BJ (cell line): ENCODE data around the gene ITM2B. TPM values are rescaled to one million over a fixed set of nuclear protein-coding genes. Genes with fewer than 3 reads are reported as not detected.

Experiments
- CTCF ChIA-PET: fragments of 350-600 bp; formaldehyde crosslinking; extraction: SDS; loops from one replicate; lab custom pipeline; 2021; ENCODE audit warnings: antibody characterized with exemption, inconsistent platforms; lab: Yijun Ruan, JAX
- POLR2A ChIA-PET: fragments of 300-600 bp; sonication (Branson Sonifier 250); formaldehyde crosslinking; extraction: SDS; loops from one replicate; lab custom pipeline; 2021; ENCODE audit warnings: antibody characterized with exemption; lab: Charles Lee
- DNase-seq: peaks from one replicate; pipeline ENCODE4 v3.0.0-alpha.2; 2011; ENCODE audit warnings: low read depth
- H3K27me3 ChIP-seq: 2 replicates; pipeline ENCODE4 v1.6.0; 2011; ENCODE audit warnings: low read length; ENCODE audit not compliant: control insufficient read depth, insufficient read depth
- H3K36me3 ChIP-seq: 2 replicates; pipeline ENCODE4 v1.5.1; 2011; ENCODE audit warnings: low read length; ENCODE audit not compliant: control insufficient read depth, insufficient read depth
- H3K4me3 ChIP-seq: 2 replicates; pipeline ENCODE4 v1.5.1; 2011; ENCODE audit warnings: low read depth, mild to moderate bottlenecking, control low read depth, low read length
- polyA plus RNA-seq: library from polyadenylated mRNA; depleted of rRNA; stranded (reverse); fragments of >200 nt; gene quantifications from 2 replicates; pipeline ENCODE4 v1.2.3, GENCODE V29; 2011
- TF ChIP-seq, protein P1 (sequence below): IDR thresholded peaks from 2 replicates; pipeline ENCODE4 v1.5.1; 2011; ENCODE audit warnings: low read depth, mild to moderate bottlenecking, control low read depth, inconsistent platforms, low read length, moderate library complexity; ENCODE audit not compliant: insufficient read depth

Gene ITM2B
- polyA plus RNA-seq, 1 experiment = 173 TPM

DNA sequence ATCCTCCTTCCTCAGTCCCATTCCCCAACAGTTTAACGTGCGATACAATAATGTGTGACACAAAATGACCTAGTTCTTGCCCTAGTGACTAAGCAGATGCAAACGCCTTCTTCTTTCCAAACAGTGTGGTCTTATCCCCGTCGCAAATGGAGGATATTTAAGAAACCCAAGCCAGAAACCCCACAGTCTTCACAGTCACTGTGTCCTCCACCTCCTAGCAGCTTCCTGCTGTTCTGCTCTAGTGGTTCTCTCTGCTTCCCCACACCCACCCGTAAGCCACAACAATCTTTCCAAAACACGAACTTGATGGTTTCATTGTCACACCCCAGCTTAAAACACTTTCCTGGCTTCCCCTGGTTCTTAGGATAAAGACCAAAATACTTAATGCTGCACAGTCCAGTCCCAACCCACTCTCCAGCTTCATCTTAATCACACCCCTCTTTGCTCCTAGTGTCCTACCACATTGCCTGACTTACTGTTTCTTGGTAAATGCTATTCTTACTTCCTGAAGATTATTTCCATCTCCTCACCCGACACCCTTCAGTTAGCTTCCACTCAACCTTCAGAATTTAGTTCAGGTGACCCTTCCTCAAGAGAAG is 32.3 kb downstream of the ITM2B start:
- TF ChIP-seq, protein P1, sequence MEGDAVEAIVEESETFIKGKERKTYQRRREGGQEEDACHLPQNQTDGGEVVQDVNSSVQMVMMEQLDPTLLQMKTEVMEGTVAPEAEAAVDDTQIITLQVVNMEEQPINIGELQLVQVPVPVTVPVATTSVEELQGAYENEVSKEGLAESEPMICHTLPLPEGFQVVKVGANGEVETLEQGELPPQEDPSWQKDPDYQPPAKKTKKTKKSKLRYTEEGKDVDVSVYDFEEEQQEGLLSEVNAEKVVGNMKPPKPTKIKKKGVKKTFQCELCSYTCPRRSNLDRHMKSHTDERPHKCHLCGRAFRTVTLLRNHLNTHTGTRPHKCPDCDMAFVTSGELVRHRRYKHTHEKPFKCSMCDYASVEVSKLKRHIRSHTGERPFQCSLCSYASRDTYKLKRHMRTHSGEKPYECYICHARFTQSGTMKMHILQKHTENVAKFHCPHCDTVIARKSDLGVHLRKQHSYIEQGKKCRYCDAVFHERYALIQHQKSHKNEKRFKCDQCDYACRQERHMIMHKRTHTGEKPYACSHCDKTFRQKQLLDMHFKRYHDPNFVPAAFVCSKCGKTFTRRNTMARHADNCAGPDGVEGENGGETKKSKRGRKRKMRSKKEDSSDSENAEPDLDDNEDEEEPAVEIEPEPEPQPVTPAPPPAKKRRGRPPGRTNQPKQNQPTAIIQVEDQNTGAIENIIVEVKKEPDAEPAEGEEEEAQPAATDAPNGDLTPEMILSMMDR = no peak
- no peaks in the 10 kb centered on the region for H3K27me3 ChIP-seq
- H3K36me3 ChIP-seq = peaks cover 5% of the 10 kb centered on the region
- CTCF ChIA-PET = no interaction called here
- POLR2A ChIA-PET = no interaction called here
- DNase-seq = no peak
- no peak overlapping the region for H3K4me3 ChIP-seq

DNA sequence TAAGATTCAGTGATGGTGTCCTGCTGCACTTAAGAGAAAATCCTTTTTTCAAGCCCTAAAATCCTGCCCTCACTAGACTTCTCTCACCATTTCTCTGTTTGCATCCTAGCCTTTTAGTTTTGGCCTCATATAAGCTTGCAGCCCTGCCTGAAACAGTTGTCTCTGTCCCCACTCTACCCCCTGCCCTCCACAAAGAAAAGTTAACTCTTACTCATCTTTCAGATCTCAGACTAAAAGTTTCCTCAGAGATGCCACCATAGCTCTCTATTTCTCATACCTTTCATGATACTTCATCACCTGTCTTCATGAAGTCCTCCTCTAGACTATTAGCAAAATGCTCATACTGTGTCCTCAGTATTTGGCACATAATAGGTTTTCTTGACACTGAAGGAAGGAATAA is 33.1 kb downstream of the ITM2B start:
- peaks cover 5% of the 10 kb centered on the region for H3K36me3 ChIP-seq
- TF ChIP-seq, protein P1 = no peak
- DNase-seq = no peak
- no peak overlapping the region for H3K4me3 ChIP-seq
- CTCF ChIA-PET = no interaction called here
- no peaks in the 10 kb centered on the region for H3K27me3 ChIP-seq
- POLR2A ChIA-PET = no interaction called here

GRCh38 chr13:48266701-48267639 is 34.0 kb downstream of the ITM2B start:
- ChIA-PET POLR2A (no interaction called here), CTCF (interaction anchor here (0.6 kb wide), 1 partner anchor 796 kb away, joined by 3 read pairs; no protein-coding TSS in a partner anchor)
- TF ChIP-seq, protein P1 = no peak
- no peak for DNase-seq
- peaks cover 5% of the 10 kb centered on the region for H3K36me3 ChIP-seq
- H3K4me3 ChIP-seq = no peak overlapping the region
- H3K27me3 ChIP-seq = no peaks in the 10 kb centered on the region

DNA sequence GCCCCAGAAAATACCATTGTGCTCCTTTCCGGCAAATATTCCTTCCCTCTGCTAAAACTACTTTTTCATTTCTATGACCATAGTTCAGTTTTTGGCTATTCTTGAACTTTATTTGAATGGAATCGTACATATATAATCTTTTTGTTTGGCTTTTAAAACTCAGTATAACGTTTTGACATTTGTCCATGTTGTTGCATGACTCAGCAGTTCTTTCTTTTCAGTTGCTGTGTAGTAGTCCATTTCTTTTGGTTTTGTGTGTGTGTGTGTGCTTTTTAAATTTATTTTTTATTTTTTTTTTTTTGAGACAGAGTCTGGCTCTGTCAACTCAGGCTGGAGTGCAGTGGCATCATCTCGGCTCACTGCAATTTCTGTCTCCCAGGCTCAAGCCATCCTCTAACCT is 35.0 kb downstream of the ITM2B start:
- H3K36me3 ChIP-seq = peaks cover 5% of the 10 kb centered on the region
- no peak overlapping the region for H3K4me3 ChIP-seq
- CTCF ChIA-PET = interaction anchor here (0.6 kb wide), 1 partner anchor 1538 kb away, joined by 3 read pairs; no protein-coding TSS in a partner anchor
- POLR2A ChIA-PET = no interaction called here
- DNase-seq = no peak
- TF ChIP-seq, protein P1 = no peak
- H3K27me3 ChIP-seq = no peaks in the 10 kb centered on the region

DNA sequence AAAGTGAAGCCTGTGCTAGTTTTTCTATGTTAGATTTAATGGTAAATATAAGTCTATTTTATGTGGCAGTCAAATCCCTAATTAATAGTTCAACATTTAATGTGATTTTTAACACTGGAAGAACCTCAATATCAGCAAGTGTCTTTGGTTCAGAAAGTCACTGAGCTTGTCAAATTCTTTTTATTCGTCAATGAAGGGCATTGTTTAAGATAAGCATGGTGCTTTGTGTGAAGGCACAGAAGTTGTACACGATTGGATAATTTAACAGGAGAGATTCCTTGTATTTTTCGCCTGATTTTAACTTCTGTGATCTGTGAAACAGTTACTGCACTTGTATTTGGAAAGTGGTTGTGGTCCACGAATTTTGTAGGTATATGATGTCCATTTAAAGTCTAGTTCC is 40.3 kb downstream of the ITM2B start:
- ChIA-PET CTCF (no interaction called here), POLR2A (no interaction called here)
- DNase-seq = no peak
- TF ChIP-seq, protein P1 = no peak
- peaks cover 4% of the 10 kb centered on the region for H3K36me3 ChIP-seq
- no peaks in the 10 kb centered on the region for H3K27me3 ChIP-seq
- no peak overlapping the region for H3K4me3 ChIP-seq
